Endothelial cell of umbilical vein (primary cell): Measurements from ENCODE around the gene SUPT3H.

Experiments
- EZH2 ChIP-seq: IDR thresholded peaks from 2 replicates; pipeline ENCODE4 v1.6.1; 2012; ENCODE audit warnings: borderline replicate concordance, low read depth, mild to moderate bottlenecking, moderate library complexity, low read length, inconsistent platforms; ENCODE audit not compliant: severe bottlenecking
- POLR2AphosphoS5 ChIP-seq: IDR thresholded peaks from 2 replicates; pipeline ENCODE4 v1.6.1; 2012; ENCODE audit warnings: low read depth, mild to moderate bottlenecking, control low read depth, low read length, moderate library complexity; ENCODE audit not compliant: insufficient read depth
- TF ChIP-seq, protein P1 (sequence below), 2 donors: IDR thresholded peaks; 1 replicate in 1 of 2; 2 replicates in 1 of 2; pipeline ENCODE4 v1.5.1; 2011; ENCODE audit warnings: low read length in 2 of 2, mild to moderate bottlenecking in 2 of 2, moderate library complexity in 2 of 2, control low read depth in 1 of 2, inconsistent platforms in 1 of 2, low read depth in 1 of 2; ENCODE audit not compliant: insufficient read depth in 1 of 2; ENCODE audit errors: extremely low read depth in 1 of 2

DNA sequence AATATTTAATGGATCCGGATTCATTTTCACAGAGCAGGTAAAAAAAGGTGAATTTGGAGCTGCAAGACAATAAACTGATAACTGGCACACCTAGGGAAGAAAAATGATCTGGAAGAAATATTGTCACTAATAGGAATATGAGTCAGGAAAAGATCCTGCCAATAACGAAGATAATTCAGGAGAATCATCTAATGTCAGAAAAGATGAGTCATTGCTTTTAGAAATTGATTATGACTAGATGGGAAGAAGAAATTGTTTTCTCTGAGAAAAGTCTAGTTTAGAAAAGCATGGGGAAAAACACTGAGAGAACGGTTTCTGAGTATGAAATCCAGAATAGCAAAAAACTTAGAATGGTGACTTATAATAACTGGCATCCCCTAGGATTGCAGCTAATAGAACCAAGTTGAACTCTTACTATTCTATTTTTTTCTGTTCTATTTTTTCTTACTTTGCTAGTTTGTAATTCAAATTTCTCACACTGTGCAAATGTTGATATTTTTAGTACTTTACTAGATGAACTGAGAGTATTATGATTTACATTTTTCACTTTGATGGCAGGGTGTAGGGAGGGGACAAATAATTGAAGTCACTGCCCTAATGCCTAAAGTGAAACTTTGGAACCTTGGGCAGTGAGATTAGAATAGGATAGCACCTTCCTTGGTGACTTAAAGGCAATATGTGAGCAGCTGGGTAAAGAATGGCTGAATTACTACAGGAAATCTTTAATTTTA lies 38.2 kb upstream of the SUPT3H start:
- TF ChIP-seq, protein P1, sequence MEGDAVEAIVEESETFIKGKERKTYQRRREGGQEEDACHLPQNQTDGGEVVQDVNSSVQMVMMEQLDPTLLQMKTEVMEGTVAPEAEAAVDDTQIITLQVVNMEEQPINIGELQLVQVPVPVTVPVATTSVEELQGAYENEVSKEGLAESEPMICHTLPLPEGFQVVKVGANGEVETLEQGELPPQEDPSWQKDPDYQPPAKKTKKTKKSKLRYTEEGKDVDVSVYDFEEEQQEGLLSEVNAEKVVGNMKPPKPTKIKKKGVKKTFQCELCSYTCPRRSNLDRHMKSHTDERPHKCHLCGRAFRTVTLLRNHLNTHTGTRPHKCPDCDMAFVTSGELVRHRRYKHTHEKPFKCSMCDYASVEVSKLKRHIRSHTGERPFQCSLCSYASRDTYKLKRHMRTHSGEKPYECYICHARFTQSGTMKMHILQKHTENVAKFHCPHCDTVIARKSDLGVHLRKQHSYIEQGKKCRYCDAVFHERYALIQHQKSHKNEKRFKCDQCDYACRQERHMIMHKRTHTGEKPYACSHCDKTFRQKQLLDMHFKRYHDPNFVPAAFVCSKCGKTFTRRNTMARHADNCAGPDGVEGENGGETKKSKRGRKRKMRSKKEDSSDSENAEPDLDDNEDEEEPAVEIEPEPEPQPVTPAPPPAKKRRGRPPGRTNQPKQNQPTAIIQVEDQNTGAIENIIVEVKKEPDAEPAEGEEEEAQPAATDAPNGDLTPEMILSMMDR (IDR thresholded peaks at IDR 0.05; ENCODE audit: extremely low read depth in 1 of 2, insufficient read depth in 1 of 2, low read depth in 1 of 2, low read length in 2 of 2) = no peak
- TF ChIP-seq EZH2 = no peak
- TF ChIP-seq POLR2AphosphoS5 = no peak
